ENCODE results near the gene EFCAB7. TPM values are rescaled to one million over a fixed set of nuclear protein-coding genes. Genes with fewer than 3 reads are reported as not detected.
A peak's percentile ranks its signal among the peaks of the same experiment; 100 is the strongest.

EFCAB7 gene
- total and polyA plus RNA-seq, 2 donors (not counting 3 experiments of a cell fraction or from before 2014, with no cell fraction given): 1.4 to 7.1 TPM

DNA sequence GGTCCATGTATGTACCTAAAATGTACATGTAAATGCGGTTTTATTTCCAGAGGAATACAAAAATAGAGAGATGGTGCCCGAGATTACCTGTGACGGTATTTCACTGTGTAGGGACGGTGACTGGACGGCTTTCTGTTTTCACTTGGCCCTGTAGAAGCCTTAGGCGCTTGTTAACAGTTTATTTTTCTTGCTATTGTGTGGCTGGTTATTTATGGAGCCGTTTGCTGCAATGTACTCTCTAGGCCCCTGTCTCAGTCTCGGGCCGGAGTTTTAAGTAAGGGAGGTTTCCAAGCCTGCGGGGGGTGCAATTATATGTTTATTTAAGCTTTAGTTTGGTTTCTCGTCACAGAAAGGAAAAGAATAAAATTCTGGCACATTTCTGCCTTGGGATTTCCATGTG is 413 bp downstream of the EFCAB7 start:
- H2AFZ ChIP-seq (ENCODE audit: low read depth, low read length): peak overlapping the region; percentile 86
- H4K20me1 ChIP-seq (replicated peaks; ENCODE audit: control insufficient read depth, extremely low read depth, insufficient read depth, low read length): no peaks in the 10 kb centered on the region
- H3K9me1 ChIP-seq (replicated peaks; ENCODE audit: control insufficient read depth, extremely low read depth, insufficient read depth, low read length): no peaks in the 10 kb centered on the region
- dilution Hi-C loops (cut with MboI; ENCODE audit: extremely low pct_ligation_motif_present, low sequenced_read_pairs): no loop called here
- POLR2A ChIA-PET: no interaction called here
- H3K4me2 ChIP-seq (ENCODE audit: insufficient read depth, low read length): peak overlapping the region; percentile 82
- peak overlapping the region; percentile 87 for H3K9ac ChIP-seq (replicated peaks; ENCODE audit: extremely low read depth, insufficient read depth, low read length)
- H3K9me3 ChIP-seq (replicated peaks; ENCODE audit: control insufficient read depth, insufficient read depth, low read length): no peaks in the 10 kb centered on the region
- H3K4me3 ChIP-seq (replicated peaks in 1 of 3; ENCODE audit: insufficient read depth in 1 of 3, low read depth in 1 of 3, low read length in 3 of 3): peak overlapping the region; percentile 55 to 95 (median 75)
- H3K4me1 ChIP-seq (ENCODE audit: control insufficient read depth, extremely low read depth, insufficient read depth, low read length): peaks cover 13% of the 10 kb centered on the region
- TF ChIP-seq MYC (IDR thresholded peaks at IDR 0.05; ENCODE audit: low read depth, low read length) (no peak), FOS (IDR thresholded peaks at IDR 0.05; ENCODE audit: borderline replicate concordance, insufficient read depth, low read length) (no peak), GATA2 (IDR thresholded peaks at IDR 0.05; ENCODE audit: insufficient read depth, insufficient read length, low read depth, low read length) (no peak), CTCF (IDR thresholded peaks at IDR 0.05; ENCODE audit: extremely low read depth in 1 of 2, insufficient read depth in 1 of 2, low read depth in 1 of 2, low read length in 2 of 2) (no peak), POLR2A (IDR thresholded peaks at IDR 0.05; ENCODE audit: low read depth, low read length) (no peak), JUN (IDR thresholded peaks at IDR 0.05; ENCODE audit: borderline replicate concordance, insufficient read depth, insufficient read length, low read depth) (no peak)
- TF ChIP-seq, protein P1, sequence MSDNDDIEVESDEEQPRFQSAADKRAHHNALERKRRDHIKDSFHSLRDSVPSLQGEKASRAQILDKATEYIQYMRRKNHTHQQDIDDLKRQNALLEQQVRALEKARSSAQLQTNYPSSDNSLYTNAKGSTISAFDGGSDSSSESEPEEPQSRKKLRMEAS (IDR thresholded peaks at IDR 0.05; ENCODE audit: insufficient read depth, insufficient read length): no peak
- DNase-seq (ENCODE audit: low read depth, low spot score): no peak
- no peak for FAIRE-seq
- CTCF ChIA-PET: interaction anchor here (0.8 to 3.4 kb wide), 4 partner anchors 14 to 197 kb away, joined by 3 to 11 read pairs (median 4); no protein-coding TSS in a partner anchor
- intact Hi-C loops (cut with micrococcal nuclease): loop anchor here (1.0 to 2.0 kb wide), 2 partner anchors 156 to 197 kb away; partner anchors contain the start of gene ALG6
- H3K27ac ChIP-seq (ENCODE audit: insufficient read depth, low read depth, low read length): peak overlapping the region; percentile 82
- H3K79me2 ChIP-seq (ENCODE audit: control insufficient read depth, insufficient read depth, low read length): peaks cover 11% of the 10 kb centered on the region
- BruUV-seq (replicated peaks): TSS peak; percentile 65
- H3K27me3 ChIP-seq (ENCODE audit: control insufficient read depth in 2 of 2, insufficient read depth in 2 of 2, low read length in 2 of 2): no peaks in the 10 kb centered on the region
- H3K36me3 ChIP-seq (ENCODE audit: control insufficient read depth in 2 of 2, extremely low read depth in 1 of 2, insufficient read depth in 2 of 2, low read length in 2 of 2): no peaks in the 10 kb centered on the region

Data from endothelial cell of umbilical vein (primary cell).